ENCODE measurements around the gene ROCK2.

DNA sequence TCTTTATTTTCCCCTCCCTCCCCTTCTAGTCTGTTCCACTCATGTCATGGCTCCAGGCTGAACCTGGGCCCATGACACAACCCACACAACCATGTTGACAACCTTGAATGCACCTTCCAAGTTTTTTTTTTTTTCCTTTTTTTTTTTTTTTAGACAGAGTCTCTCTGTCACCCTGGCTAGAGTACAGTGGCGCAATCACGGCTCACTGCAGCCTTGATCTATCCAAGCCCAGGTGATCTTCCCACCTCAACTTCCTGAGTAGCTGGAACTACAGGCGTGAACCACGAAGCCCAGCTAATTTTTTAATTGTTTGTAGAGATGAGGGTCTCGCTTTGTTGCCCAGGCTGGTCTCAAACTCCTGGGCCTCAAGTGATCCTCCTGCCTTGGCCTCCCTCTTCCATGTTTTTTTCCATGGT is 21.9 kb upstream of the ROCK2 start:
- no peak for TF ChIP-seq CTCF (IDR thresholded peaks at IDR 0.05)
- TF ChIP-seq POLR2A (IDR thresholded peaks at IDR 0.05), result no peak
